GM12801 (cell line): ENCODE results near the gene CPM.

Experiments
- CTCF ChIP-seq: IDR thresholded peaks from one replicate; pipeline ENCODE4 v1.5.1; 2011; ENCODE audit warnings: control low read depth; ENCODE audit not compliant: insufficient read length; ENCODE audit errors: extremely low read depth

CPM gene

GRCh38 chr12:68856510-68856909 is 76.5 kb downstream of the CPM start:
- no peak for TF ChIP-seq CTCF

- TF ChIP-seq CTCF: no peak
These were observed 77.2 kb downstream of the CPM start for GRCh38 chr12:68855771-68856170.

- no peak for TF ChIP-seq CTCF
These were observed 77.9 kb downstream of the CPM start for GRCh38 chr12:68855111-68855510.

GRCh38 chr12:68854554-68854953 is 78.4 kb downstream of the CPM start:
- TF ChIP-seq CTCF: no peak

- no peak for TF ChIP-seq CTCF
These were observed 78.9 kb downstream of the CPM start for GRCh38 chr12:68854078-68854468.

- TF ChIP-seq CTCF: no peak
These were observed 79.4 kb downstream of the CPM start for GRCh38 chr12:68853396-68854077.

- no peak for TF ChIP-seq CTCF
These were observed 81.2 kb downstream of the CPM start for GRCh38 chr12:68851592-68852306.
